Astrocyte (in vitro differentiated cells and primary cell): ENCODE measurements around the gene RAB11FIP4.

Source experiments
- EZH2 ChIP-seq: IDR thresholded peaks from 2 replicates; pipeline ENCODE4 v1.6.1; 2012; ENCODE audit warnings: mild to moderate bottlenecking, low read length, inconsistent platforms; ENCODE audit not compliant: insufficient read depth
- TF ChIP-seq, protein P1 (sequence below): IDR thresholded peaks from 2 replicates; pipeline ENCODE4 v1.5.1; 2011; ENCODE audit warnings: low read depth, mild to moderate bottlenecking, inconsistent platforms, low read length, moderate library complexity; ENCODE audit not compliant: insufficient read depth

DNA sequence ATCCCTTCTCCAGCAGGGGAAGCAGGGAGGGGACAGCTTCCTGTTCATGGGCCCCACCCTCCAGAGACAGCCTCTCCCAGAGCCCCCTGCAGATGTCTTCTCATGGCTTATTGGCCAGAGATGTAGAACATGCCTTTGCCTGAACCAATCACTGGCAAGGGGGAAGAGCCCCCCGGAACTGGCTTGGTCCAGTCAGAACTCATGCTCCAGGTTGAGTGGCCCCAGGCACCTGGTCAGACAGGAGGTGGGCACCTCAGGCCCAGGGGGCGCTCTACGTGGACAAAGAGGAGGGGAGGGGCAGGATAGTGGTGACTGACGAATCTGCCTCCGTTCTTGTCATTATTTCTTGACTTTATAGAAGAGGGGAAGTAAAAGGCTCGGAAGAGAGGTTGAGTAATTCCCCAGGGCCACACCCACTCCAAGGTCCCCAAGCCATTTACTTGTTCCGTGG lies 23.6 kb downstream of the RAB11FIP4 start:
- TF ChIP-seq, protein P1, sequence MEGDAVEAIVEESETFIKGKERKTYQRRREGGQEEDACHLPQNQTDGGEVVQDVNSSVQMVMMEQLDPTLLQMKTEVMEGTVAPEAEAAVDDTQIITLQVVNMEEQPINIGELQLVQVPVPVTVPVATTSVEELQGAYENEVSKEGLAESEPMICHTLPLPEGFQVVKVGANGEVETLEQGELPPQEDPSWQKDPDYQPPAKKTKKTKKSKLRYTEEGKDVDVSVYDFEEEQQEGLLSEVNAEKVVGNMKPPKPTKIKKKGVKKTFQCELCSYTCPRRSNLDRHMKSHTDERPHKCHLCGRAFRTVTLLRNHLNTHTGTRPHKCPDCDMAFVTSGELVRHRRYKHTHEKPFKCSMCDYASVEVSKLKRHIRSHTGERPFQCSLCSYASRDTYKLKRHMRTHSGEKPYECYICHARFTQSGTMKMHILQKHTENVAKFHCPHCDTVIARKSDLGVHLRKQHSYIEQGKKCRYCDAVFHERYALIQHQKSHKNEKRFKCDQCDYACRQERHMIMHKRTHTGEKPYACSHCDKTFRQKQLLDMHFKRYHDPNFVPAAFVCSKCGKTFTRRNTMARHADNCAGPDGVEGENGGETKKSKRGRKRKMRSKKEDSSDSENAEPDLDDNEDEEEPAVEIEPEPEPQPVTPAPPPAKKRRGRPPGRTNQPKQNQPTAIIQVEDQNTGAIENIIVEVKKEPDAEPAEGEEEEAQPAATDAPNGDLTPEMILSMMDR, result no peak
- no peak for TF ChIP-seq EZH2
